SJCRH30 (cell line): ENCODE measurements around the gene MRPS10. TPM values are rescaled to one million over a fixed set of nuclear protein-coding genes. Genes with fewer than 3 reads are reported as not detected.
"Not testable (repeated sequence)": the region's sequence is repeated elsewhere in the genome, so short reads cannot be mapped to it uniquely, and the experiment has no call there.

Experiments
- DNase-seq, 2 experiments: peaks; one replicate each; pipeline ENCODE4 v3.0.0-alpha.2; 2015 to 2020
- H3K27ac ChIP-seq: fragments of 250-450 bp; sonication (Bioruptor Pico); 2 replicates; pipeline ENCODE4 v1.5.1; 2020; ENCODE audit warnings: mild to moderate bottlenecking, moderate library complexity
- H3K27me3 ChIP-seq: fragments of 250-450 bp; sonication (Bioruptor Pico); 2 replicates; pipeline ENCODE4 v1.5.1; 2020; ENCODE audit warnings: mild to moderate bottlenecking, moderate library complexity
- H3K36me3 ChIP-seq: fragments of 250-450 bp; sonication (Bioruptor Pico); 2 replicates; pipeline ENCODE4 v1.5.1; 2020; ENCODE audit warnings: mild to moderate bottlenecking, moderate library complexity
- H3K4me1 ChIP-seq: fragments of 250-450 bp; sonication (Bioruptor Pico); 2 replicates; pipeline ENCODE4 v1.5.1; 2020; ENCODE audit warnings: mild to moderate bottlenecking, moderate library complexity
- H3K4me3 ChIP-seq: fragments of 250-450 bp; sonication (Bioruptor Pico); 2 replicates; pipeline ENCODE4 v1.5.1; 2020; ENCODE audit warnings: mild to moderate bottlenecking, moderate library complexity
- H3K9me3 ChIP-seq: fragments of 250-450 bp; sonication (Bioruptor Pico); replicated peaks from 2 replicates; pipeline ENCODE4 v1.5.1; 2020; ENCODE audit warnings: mild to moderate bottlenecking, moderate library complexity
- total RNA-seq: library from RNA; depleted of rRNA; stranded (reverse); fragments of >200 nt; shearing (Covaris generic); gene quantifications from 2 replicates; pipeline ENCODE4 v1.2.3, GENCODE V29; 2014

Gene MRPS10
- total RNA-seq, 1 experiment from 2014 or later: 59.5 TPM

DNA sequence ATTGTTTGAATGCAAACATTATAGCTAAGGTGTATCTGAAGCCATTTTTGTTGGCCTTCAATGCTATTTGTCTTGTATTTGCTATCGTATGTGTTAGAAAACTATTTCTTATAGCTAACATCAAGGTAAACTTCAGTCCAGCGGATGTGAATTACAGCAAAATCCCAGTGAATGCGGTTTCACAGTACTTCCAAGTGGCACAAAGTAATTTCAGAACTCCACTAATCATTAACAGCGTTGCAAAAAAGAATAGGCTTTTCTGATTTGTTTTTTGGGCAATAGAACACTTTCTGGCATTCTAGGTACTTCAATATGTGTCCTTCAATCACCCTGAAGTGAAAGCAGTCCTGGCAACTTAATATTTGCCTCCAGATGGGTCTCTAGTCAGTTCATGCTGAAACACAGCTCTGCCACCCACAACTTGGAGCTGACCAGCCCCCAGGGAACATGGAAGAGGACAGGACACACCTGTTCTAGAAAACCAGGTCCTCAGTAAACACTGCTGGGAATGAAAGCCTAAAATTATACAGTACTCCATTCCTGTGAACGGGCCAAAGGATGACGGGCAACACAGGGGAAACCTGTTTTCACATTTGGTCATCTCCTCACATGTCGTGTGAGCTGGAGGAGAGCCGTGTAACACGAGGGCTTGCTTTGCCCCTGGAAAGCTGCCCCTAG lies 9.7 kb upstream of the MRPS10 start:
- Histone ChIP-seq H3K27me3 (peaks cover 4% of the 10 kb centered on the region; the same call in 1 of the 2 replicates), H3K4me3 (no peak overlapping the region), H3K9me3 (no peaks in the 10 kb centered on the region), H3K27ac (no peak overlapping the region), H3K4me1 (peaks cover 15% of the 10 kb centered on the region; the same call in 1 of the 2 replicates), H3K36me3 (no peaks in the 10 kb centered on the region)
- no peak for DNase-seq

GRCh38 chr6:42226645-42227143 lies 9.0 kb upstream of the MRPS10 start:
- no peak for DNase-seq
- no peaks in the 10 kb centered on the region for H3K9me3 ChIP-seq
- H3K27ac ChIP-seq: no peak overlapping the region
- no peak overlapping the region for H3K4me3 ChIP-seq
- no peaks in the 10 kb centered on the region for H3K36me3 ChIP-seq
- H3K4me1 ChIP-seq: peaks cover 15% of the 10 kb centered on the region; the same call in 1 of the 2 replicates
- H3K27me3 ChIP-seq: peaks cover 4% of the 10 kb centered on the region; the same call in 1 of the 2 replicates

GRCh38 chr6:42226161-42226611 lies 8.5 kb upstream of the MRPS10 start:
- no peaks in the 10 kb centered on the region for H3K36me3 ChIP-seq
- H3K27me3 ChIP-seq: peaks cover 4% of the 10 kb centered on the region; the same call in 1 of the 2 replicates
- no peak overlapping the region for H3K4me3 ChIP-seq
- H3K27ac ChIP-seq: no peak overlapping the region
- H3K9me3 ChIP-seq: no peaks in the 10 kb centered on the region
- DNase-seq: peak; percentile 22 to 47
- H3K4me1 ChIP-seq: peaks cover 15% of the 10 kb centered on the region; the same call in 1 of the 2 replicates

DNA sequence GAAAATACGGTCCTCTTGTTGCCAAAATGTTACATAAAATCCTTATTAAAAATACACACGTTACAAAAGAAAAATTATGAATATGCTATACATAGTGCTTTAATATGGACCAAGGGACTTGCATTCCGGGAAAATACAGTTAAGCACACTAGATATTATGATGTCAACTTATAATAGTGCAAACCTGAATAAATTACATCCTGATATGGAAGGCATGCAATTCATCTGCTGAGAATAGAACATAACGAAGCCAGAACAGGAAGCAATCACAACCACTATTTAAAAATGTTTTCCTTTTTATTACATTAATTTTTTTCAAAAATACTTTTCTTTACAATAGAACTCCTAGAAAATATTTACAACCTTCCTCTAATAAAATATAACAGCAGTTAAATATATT lies 7.8 kb upstream of the MRPS10 start:
- H3K27me3 ChIP-seq: peaks cover 4% of the 10 kb centered on the region; the same call in 1 of the 2 replicates
- peaks cover 15% of the 10 kb centered on the region; the same call in 1 of the 2 replicates for H3K4me1 ChIP-seq
- H3K36me3 ChIP-seq: no peaks in the 10 kb centered on the region
- H3K4me3 ChIP-seq: no peak overlapping the region
- H3K27ac ChIP-seq: no peak overlapping the region
- no peak for DNase-seq
- no peaks in the 10 kb centered on the region for H3K9me3 ChIP-seq

DNA sequence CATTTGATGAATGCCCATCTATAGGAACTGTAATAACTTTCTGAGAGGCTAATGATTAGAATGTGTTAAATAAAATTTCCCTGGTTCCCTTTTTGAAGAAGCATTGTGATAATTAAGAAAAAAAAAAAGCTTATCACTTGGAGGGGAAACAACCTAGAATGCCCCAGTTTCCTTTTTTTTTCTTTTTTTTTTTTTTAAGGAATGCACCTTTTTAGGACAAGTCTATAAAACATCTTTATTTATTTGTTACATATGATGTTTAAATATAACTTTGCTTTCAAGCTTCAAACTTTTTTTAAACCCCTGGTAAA lies 7.3 kb upstream of the MRPS10 start:
- no peaks in the 10 kb centered on the region for H3K36me3 ChIP-seq
- H3K27me3 ChIP-seq: peaks cover 4% of the 10 kb centered on the region; the same call in 1 of the 2 replicates
- H3K4me1 ChIP-seq: peaks cover 15% of the 10 kb centered on the region; the same call in 1 of the 2 replicates
- H3K9me3 ChIP-seq: no peaks in the 10 kb centered on the region
- H3K27ac ChIP-seq: no peak overlapping the region
- DNase-seq: no peak
- no peak overlapping the region for H3K4me3 ChIP-seq

DNA sequence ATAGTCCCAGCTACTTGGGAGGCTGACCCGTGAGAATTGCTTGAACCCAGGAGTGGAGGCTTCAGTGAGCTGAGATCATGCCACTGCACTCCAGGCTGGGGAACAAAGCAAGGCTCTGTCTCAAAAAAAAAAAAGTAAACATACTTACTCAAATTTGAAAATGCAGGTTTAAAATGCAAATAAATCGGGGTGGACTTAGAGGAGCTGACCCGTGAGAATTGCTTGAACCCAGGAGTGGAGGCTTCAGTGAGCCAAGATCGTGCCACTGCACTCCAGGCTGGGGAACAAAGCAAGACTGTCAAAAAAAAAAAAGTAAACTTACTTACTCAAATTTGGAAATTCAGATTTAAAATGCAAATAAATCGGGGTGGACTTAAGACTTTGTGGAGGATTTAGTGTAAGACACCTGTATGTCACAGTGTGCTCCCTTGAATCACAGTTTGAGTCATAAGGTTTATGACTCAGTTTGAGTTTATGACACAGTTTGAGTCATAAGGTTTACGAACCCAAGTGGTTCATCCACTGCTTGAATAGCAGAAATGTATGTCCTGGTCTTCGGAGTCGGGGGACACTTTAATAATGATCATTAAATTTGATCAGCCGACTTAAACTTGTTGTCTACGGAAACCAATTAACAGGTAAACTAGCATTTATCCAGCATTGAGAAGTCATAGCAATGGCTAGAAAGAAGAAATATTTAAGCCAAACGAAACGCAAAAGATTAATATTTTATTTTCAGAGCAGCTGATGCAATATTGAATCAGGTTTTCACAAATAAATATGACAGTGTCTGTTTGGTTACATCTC lies 6.8 kb upstream of the MRPS10 start:
- H3K9me3 ChIP-seq: no peaks in the 10 kb centered on the region
- H3K27me3 ChIP-seq: peaks cover 4% of the 10 kb centered on the region; the same call in 1 of the 2 replicates
- no peak overlapping the region for H3K27ac ChIP-seq
- H3K4me3 ChIP-seq: no peak overlapping the region
- peaks cover 15% of the 10 kb centered on the region; the same call in 1 of the 2 replicates for H3K4me1 ChIP-seq
- no peak for DNase-seq
- H3K36me3 ChIP-seq: no peaks in the 10 kb centered on the region

DNA sequence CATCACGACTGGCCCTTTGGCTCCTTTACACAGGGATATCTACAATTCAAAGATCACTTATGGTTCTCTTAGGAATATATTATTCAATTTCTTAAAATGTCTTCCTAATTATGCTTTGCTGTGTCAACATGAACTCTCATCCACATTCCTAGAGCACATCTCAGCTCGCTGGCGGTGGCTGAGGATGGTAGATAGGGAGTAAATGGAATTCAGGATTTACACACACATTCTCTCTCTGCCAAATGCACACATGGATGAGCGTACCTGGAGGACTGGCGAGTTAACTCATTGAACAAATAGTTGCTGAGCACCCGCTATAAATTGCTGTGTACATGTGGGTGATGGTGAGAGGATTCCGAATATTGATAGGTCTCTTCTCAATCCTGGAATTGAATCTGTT lies 4.8 kb upstream of the MRPS10 start:
- no peak overlapping the region for H3K27ac ChIP-seq
- peaks cover 15% of the 10 kb centered on the region; the same call in 1 of the 2 replicates for H3K4me1 ChIP-seq
- no peak for DNase-seq
- H3K27me3 ChIP-seq: peaks cover 4% of the 10 kb centered on the region; the same call in 1 of the 2 replicates
- H3K9me3 ChIP-seq: no peaks in the 10 kb centered on the region
- no peak overlapping the region for H3K4me3 ChIP-seq
- H3K36me3 ChIP-seq: no peaks in the 10 kb centered on the region

DNA sequence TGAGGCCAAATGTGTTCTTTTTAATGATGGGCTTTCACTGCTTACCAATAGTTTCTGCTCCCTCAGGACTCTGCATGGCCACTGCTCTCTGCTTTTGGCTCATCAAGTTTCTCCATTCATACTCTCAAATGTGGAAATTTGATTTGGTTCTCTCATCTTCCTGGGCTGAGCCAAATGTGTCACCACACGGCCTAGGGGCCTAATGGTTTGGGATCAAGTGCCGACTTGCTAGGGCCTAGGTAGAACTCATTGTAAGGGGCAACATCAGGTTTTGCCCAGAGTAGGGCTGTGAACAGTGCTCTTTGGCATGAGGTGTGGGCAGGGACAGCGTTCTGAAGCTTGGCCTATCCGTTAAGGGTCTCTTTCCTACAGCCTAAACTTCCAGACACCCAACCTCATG lies 3.9 kb upstream of the MRPS10 start:
- no peak for DNase-seq
- Histone ChIP-seq H3K4me3 (no peak overlapping the region), H3K27me3 (peaks cover 4% of the 10 kb centered on the region; the same call in 1 of the 2 replicates), H3K36me3 (no peaks in the 10 kb centered on the region), H3K4me1 (peaks cover 8% of the 10 kb centered on the region; the same call in 1 of the 2 replicates), H3K27ac (no peak overlapping the region), H3K9me3 (no peaks in the 10 kb centered on the region)

DNA sequence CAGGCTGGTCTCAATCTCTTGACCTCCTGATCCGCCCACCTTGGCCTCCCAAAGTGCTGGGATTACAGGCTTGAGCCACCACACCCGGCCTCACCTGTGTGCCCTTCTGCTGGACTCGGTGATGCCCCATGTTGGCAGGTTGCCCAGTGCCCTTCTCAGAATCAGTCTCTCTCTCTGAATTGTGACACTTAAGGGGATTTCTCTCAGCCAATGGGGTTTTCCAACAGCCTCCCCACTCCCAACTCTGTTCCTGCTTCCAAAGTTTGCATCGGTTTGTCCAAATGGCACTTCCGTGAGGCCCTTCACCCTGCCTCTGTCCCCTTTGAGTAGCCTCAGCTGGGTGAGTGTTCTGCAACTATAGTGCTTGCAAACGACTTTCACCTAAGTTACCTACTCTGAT lies 3.1 kb upstream of the MRPS10 start:
- no peak overlapping the region for H3K4me3 ChIP-seq
- H3K9me3 ChIP-seq: no peaks in the 10 kb centered on the region
- DNase-seq: no peak
- H3K27ac ChIP-seq: no peak overlapping the region
- peaks cover 4% of the 10 kb centered on the region; the same call in 1 of the 2 replicates for H3K27me3 ChIP-seq
- H3K4me1 ChIP-seq: peaks cover 3% of the 10 kb centered on the region; the same call in 1 of the 2 replicates
- no peaks in the 10 kb centered on the region for H3K36me3 ChIP-seq

DNA sequence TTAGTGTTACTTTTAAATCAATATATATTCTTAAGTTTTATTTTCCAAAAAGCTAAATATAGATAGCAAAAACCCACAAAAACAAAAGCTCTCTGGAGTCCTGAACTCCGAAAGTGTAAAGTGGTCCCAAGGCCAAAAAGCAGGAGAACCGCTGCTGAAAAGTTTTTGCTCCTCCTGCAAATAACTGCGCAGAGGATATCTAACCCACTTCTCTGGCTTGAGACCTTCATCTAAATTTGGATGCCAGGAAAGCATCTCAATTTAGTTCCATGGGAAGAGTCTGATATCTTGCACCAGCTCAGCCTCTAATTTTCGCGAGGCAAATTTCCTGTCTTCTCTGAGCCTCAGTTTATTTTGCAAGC lies 523 bp downstream of the MRPS10 start:
- no peaks in the 10 kb centered on the region for H3K4me1 ChIP-seq
- H3K27me3 ChIP-seq: no peaks in the 10 kb centered on the region
- peaks cover 13% of the 10 kb centered on the region for H3K36me3 ChIP-seq
- DNase-seq: peak in 1 of 2 experiments; percentile 20
- H3K27ac ChIP-seq: peak overlapping the region; percentile 73
- H3K4me3 ChIP-seq: peak overlapping the region; percentile 88
- H3K9me3 ChIP-seq: no peaks in the 10 kb centered on the region

- DNase-seq, H3K9me3 ChIP-seq, H3K27ac ChIP-seq, H3K4me1 ChIP-seq, H3K27me3 ChIP-seq: not testable (repeated sequence)
- H3K4me3 ChIP-seq: peak overlapping the region; percentile 88; the same call in 1 of the 2 replicates
- peaks cover 13% of the 10 kb centered on the region for H3K36me3 ChIP-seq
These were observed 1.2 kb downstream of the MRPS10 start for GRCh38 chr6:42216495-42216894.

- H3K4me3 ChIP-seq: no peak overlapping the region
- H3K4me1 ChIP-seq: 0 out of 2 replicates have a peak, but pooled peaks cover 4% of the 10 kb centered on the region
- no peak overlapping the region for H3K27ac ChIP-seq
- DNase-seq: no peak
- no peaks in the 10 kb centered on the region for H3K27me3 ChIP-seq
- no peaks in the 10 kb centered on the region for H3K9me3 ChIP-seq
- peaks cover 31% of the 10 kb centered on the region for H3K36me3 ChIP-seq
These were observed 5.2 kb downstream of the MRPS10 start for GRCh38 chr6:42212442-42212841.

DNA sequence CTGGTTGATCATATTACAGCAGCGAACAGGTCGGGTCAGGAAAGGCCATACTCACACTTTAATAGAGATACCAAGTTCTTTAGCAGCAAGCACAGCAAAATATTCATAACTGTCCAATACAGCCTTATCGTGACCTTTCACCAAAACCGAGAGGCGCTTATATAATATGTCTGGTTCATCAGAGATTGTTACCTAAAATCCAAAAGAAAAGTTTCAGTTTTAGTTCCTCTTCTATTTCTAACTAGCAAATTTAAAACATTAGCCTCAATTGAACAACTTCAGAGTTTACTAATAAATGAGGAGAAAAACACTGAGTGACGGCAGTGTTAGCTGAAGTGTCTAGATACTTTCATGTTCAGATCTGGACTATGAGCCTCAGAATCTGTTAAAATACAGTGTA lies 5.9 kb downstream of the MRPS10 start:
- H3K27ac ChIP-seq: no peak overlapping the region
- peaks cover 31% of the 10 kb centered on the region for H3K36me3 ChIP-seq
- H3K27me3 ChIP-seq: no peaks in the 10 kb centered on the region
- H3K4me1 ChIP-seq: 0 out of 2 replicates have a peak, but pooled peaks cover 4% of the 10 kb centered on the region
- H3K9me3 ChIP-seq: no peaks in the 10 kb centered on the region
- no peak for DNase-seq
- H3K4me3 ChIP-seq: no peak overlapping the region

- no peak overlapping the region for H3K4me3 ChIP-seq
- H3K27ac ChIP-seq: no peak overlapping the region
- H3K4me1 ChIP-seq: 0 out of 2 replicates have a peak, but pooled peaks cover 4% of the 10 kb centered on the region
- DNase-seq: peak; percentile 24 to 58
- no peaks in the 10 kb centered on the region for H3K27me3 ChIP-seq
- peaks cover 36% of the 10 kb centered on the region for H3K36me3 ChIP-seq
- H3K9me3 ChIP-seq: no peaks in the 10 kb centered on the region
These were observed 7.1 kb downstream of the MRPS10 start for GRCh38 chr6:42210551-42210950.

DNA sequence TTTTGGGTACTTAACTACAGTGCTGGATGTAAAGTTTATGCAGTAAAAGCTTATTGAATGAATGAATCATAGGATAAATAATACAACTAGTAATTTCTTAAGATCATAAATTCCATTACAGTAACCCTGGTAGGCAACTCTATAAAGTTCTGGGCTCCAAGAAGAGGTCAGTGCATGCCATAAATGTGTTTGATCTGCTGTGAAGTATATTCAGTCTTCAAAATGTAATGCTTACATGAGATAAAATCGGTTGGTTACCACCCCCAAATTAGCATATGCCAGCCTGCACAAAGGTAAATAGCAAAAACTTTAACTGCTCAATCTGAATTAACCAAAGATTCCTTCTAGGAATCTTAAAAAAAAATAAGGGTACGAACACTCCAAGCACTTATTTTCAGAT lies 10.1 kb downstream of the MRPS10 start:
- not testable (repeated sequence) for H3K9me3 ChIP-seq, H3K4me1 ChIP-seq, H3K4me3 ChIP-seq, H3K27me3 ChIP-seq, DNase-seq, H3K27ac ChIP-seq
- H3K36me3 ChIP-seq: peaks cover 26% of the 10 kb centered on the region
